Endothelial cell of umbilical vein (primary cell): ENCODE results near the gene GNB1.

Experiments
- POLR2A ChIP-seq: IDR thresholded peaks from 2 replicates; pipeline ENCODE4 v1.6.1; 2012; ENCODE audit warnings: low read depth, mild to moderate bottlenecking, control low read depth, low read length
- TF ChIP-seq, protein P1 (sequence below), 2 donors: IDR thresholded peaks; 1 replicate in 1 of 2; 2 replicates in 1 of 2; pipeline ENCODE4 v1.5.1; 2011; ENCODE audit warnings: low read length in 2 of 2, mild to moderate bottlenecking in 2 of 2, moderate library complexity in 2 of 2, control low read depth in 1 of 2, inconsistent platforms in 1 of 2, low read depth in 1 of 2; ENCODE audit not compliant: insufficient read depth in 1 of 2; ENCODE audit errors: extremely low read depth in 1 of 2

DNA sequence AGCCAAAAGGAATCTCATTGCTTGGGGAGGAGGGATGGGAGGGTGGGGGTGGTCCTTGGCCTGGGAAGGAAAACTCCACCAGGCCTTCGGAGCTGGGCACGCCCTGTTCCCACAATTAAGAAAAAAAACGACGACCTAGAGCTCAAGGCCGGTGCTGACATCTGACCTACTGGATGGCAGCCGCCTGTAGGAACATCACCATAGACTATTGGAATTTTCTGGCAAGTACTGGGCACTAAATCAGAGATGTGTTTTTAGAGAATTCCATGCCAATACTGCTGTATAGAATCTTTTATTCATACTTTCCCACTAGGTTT is 113.3 kb downstream of the GNB1 start:
- TF ChIP-seq, protein P1, sequence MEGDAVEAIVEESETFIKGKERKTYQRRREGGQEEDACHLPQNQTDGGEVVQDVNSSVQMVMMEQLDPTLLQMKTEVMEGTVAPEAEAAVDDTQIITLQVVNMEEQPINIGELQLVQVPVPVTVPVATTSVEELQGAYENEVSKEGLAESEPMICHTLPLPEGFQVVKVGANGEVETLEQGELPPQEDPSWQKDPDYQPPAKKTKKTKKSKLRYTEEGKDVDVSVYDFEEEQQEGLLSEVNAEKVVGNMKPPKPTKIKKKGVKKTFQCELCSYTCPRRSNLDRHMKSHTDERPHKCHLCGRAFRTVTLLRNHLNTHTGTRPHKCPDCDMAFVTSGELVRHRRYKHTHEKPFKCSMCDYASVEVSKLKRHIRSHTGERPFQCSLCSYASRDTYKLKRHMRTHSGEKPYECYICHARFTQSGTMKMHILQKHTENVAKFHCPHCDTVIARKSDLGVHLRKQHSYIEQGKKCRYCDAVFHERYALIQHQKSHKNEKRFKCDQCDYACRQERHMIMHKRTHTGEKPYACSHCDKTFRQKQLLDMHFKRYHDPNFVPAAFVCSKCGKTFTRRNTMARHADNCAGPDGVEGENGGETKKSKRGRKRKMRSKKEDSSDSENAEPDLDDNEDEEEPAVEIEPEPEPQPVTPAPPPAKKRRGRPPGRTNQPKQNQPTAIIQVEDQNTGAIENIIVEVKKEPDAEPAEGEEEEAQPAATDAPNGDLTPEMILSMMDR (IDR thresholded peaks at IDR 0.05; ENCODE audit: extremely low read depth in 1 of 2, insufficient read depth in 1 of 2, low read depth in 1 of 2, low read length in 2 of 2), result no peak
- peak; percentile 17 for TF ChIP-seq POLR2A
